IMR-90 (cell line): Measurements from ENCODE around the gene SERPINB1. TPM values are rescaled to one million over a fixed set of nuclear protein-coding genes. Genes with fewer than 3 reads are reported as not detected.

Experiments used
- ATAC-seq: fragments of 200-7000 bp; cut with Tn5 transposase; 2 replicates; pipeline ENCODE4 v1.9.1; 2020; ENCODE audit warnings: low read depth, mild to moderate bottlenecking, moderate library complexity
- BruUV-seq: library from RNA; stranded (reverse); fragments of 400-500 nt; replicated peaks from 2 replicates; lab custom pipeline; 2021; lab: Mats Ljungman, UMichigan
- CTCF ChIA-PET: fragments of 300-600 bp; formaldehyde crosslinking; extraction: SDS; loops from one replicate; lab custom pipeline; 2021; ENCODE audit warnings: antibody characterized with exemption; lab: Yijun Ruan, JAX
- POLR2A ChIA-PET: fragments of 300-600 bp; sonication (Branson Sonifier 250); formaldehyde crosslinking; loops from one replicate; lab custom pipeline; 2022; ENCODE audit warnings: antibody characterized with exemption; ENCODE audit not compliant: unreplicated experiment; lab: Charles Lee
- DNase-seq: peaks from one replicate; pipeline ENCODE4 v3.0.0; 2013
- H2AFZ ChIP-seq: replicated peaks from 2 replicates; pipeline ENCODE3; 2013; ENCODE audit warnings: low read length, mild to moderate bottlenecking; ENCODE audit not compliant: poor library complexity
- H2AK5ac ChIP-seq: 2 replicates; pipeline ENCODE4 v1.6.1; 2013; ENCODE audit warnings: low read depth, low read length, inconsistent platforms
- H2AK9ac ChIP-seq: replicated peaks from 2 replicates; pipeline ENCODE3; 2013; ENCODE audit warnings: mild to moderate bottlenecking, low read depth, low read length, moderate library complexity; ENCODE audit not compliant: poor library complexity
- H2BK120ac ChIP-seq: 2 replicates; pipeline ENCODE4 v1.6.1; 2013; ENCODE audit warnings: low read depth, low read length, inconsistent platforms
- H2BK15ac ChIP-seq: 3 replicates; pipeline ENCODE4 v1.6.1; 2013; ENCODE audit warnings: low read depth, low read length, inconsistent platforms
- H2BK20ac ChIP-seq: 2 replicates; pipeline ENCODE4 v1.6.1; 2013; ENCODE audit warnings: low read depth, mild to moderate bottlenecking, inconsistent platforms, low read length, moderate library complexity
- H2BK5ac ChIP-seq: 2 replicates; pipeline ENCODE4 v1.6.1; 2013; ENCODE audit warnings: mild to moderate bottlenecking, low read depth, low read length, inconsistent platforms; ENCODE audit not compliant: poor library complexity, severe bottlenecking
- H3K14ac ChIP-seq: replicated peaks from 2 replicates; pipeline ENCODE4 v1.6.1; 2013; ENCODE audit warnings: low read depth, low read length, inconsistent platforms
- H3K18ac ChIP-seq: 2 replicates; pipeline ENCODE4 v1.6.1; 2013; ENCODE audit warnings: low read depth, low read length, control low read depth
- H3K23ac ChIP-seq: 2 replicates; pipeline ENCODE4 v1.6.1; 2013; ENCODE audit warnings: low read depth, low read length, inconsistent platforms
- H3K27ac ChIP-seq: 2 replicates; pipeline ENCODE4 v1.5.1; 2013; ENCODE audit warnings: mild to moderate bottlenecking, control low read depth, low read length; ENCODE audit not compliant: insufficient read depth
- H3K27me3 ChIP-seq: 2 replicates; pipeline ENCODE4 v1.6.1; 2013; ENCODE audit warnings: low read length; ENCODE audit not compliant: control insufficient read depth, insufficient read depth
- H3K36me3 ChIP-seq: 2 replicates; pipeline ENCODE4 v1.6.1; 2013; ENCODE audit warnings: low read length, mixed read lengths; ENCODE audit not compliant: control insufficient read depth, insufficient read depth
- H3K4ac ChIP-seq: 2 replicates; pipeline ENCODE4 v1.6.1; 2013; ENCODE audit warnings: low read depth, low read length, inconsistent platforms
- H3K4me1 ChIP-seq: 2 replicates; pipeline ENCODE4 v1.6.1; 2013; ENCODE audit warnings: low read length, mixed read lengths; ENCODE audit not compliant: control insufficient read depth, insufficient read depth
- H3K4me2 ChIP-seq: 2 replicates; pipeline ENCODE4 v1.6.1; 2013; ENCODE audit warnings: low read depth, mild to moderate bottlenecking, control low read depth, low read length, moderate library complexity
- H3K4me3 ChIP-seq: 2 replicates; pipeline ENCODE4 v1.5.1; 2013; ENCODE audit warnings: low read depth, mild to moderate bottlenecking, control low read depth, low read length, moderate library complexity; ENCODE audit not compliant: insufficient read depth
- H3K56ac ChIP-seq: 2 replicates; pipeline ENCODE4 v1.6.1; 2013; ENCODE audit warnings: low read length, inconsistent platforms; ENCODE audit not compliant: insufficient read depth; ENCODE audit errors: extremely low read depth
- H3K79me1 ChIP-seq, 2 experiments: 2 replicates each; pipeline ENCODE4 v1.6.1; 2013; ENCODE audit warnings: low read length in 2 of 2, inconsistent platforms in 1 of 2, low read depth in 1 of 2
- H3K9ac ChIP-seq: 2 replicates; pipeline ENCODE4 v1.6.1; 2013; ENCODE audit warnings: low read depth, low read length, control low read depth
- H3K9me1 ChIP-seq: 2 replicates; pipeline ENCODE4 v1.6.1; 2013; ENCODE audit warnings: low read length, inconsistent platforms; ENCODE audit not compliant: insufficient read depth
- H3K9me3 ChIP-seq: 2 replicates; pipeline ENCODE4 v1.6.1; 2013; ENCODE audit warnings: low read length; ENCODE audit not compliant: control insufficient read depth, insufficient read depth
- H4K20me1 ChIP-seq: 2 replicates; pipeline ENCODE4 v1.6.1; 2013; ENCODE audit warnings: low read length, inconsistent platforms; ENCODE audit not compliant: insufficient read depth
- H4K5ac ChIP-seq: 2 replicates; pipeline ENCODE4 v1.6.1; 2013; ENCODE audit warnings: mild to moderate bottlenecking, low read depth, low read length, control low read depth
- H4K8ac ChIP-seq, 2 experiments: 2 replicates each; pipeline ENCODE4 v1.6.1; 2013; ENCODE audit warnings: low read depth in 2 of 2, low read length in 2 of 2, control low read depth in 1 of 2, inconsistent platforms in 1 of 2
- H4K91ac ChIP-seq: 2 replicates; pipeline ENCODE4 v1.6.1; 2013; ENCODE audit warnings: low read depth, low read length, inconsistent platforms; ENCODE audit not compliant: insufficient read depth
- CEBPB ChIP-seq: IDR thresholded peaks from 2 replicates; pipeline ENCODE4 v1.6.1; 2012; ENCODE audit warnings: low read depth, low read length, improper control_type of control experiment
- ELK1 ChIP-seq: fragments of 150-350 bp; IDR thresholded peaks from 2 replicates; pipeline ENCODE4 v1.6.1; 2016; ENCODE audit warnings: low read depth, mild to moderate bottlenecking, low read length, moderate library complexity, borderline replicate concordance
- FOS ChIP-seq: fragments of 150-350 bp; IDR thresholded peaks from 2 replicates; pipeline ENCODE4 v1.6.1; 2016; ENCODE audit warnings: low read depth, low read length
- MAFK ChIP-seq: IDR thresholded peaks from 2 replicates; pipeline ENCODE4 v1.6.1; 2012; ENCODE audit warnings: low read depth, low read length, improper control_type of control experiment
- MXI1 ChIP-seq: IDR thresholded peaks from 2 replicates; pipeline ENCODE4 v1.6.1; 2012; ENCODE audit warnings: low read depth, mild to moderate bottlenecking, low read length, moderate library complexity, borderline replicate concordance
- NFE2L2 ChIP-seq: fragments of 150-350 bp; IDR thresholded peaks from 2 replicates; pipeline ENCODE4 v1.6.1; 2016; ENCODE audit warnings: low read depth, mild to moderate bottlenecking, low read length
- RAD21 ChIP-seq: IDR thresholded peaks from 2 replicates; pipeline ENCODE4 v1.6.1; 2012; ENCODE audit warnings: low read length, improper control_type of control experiment
- RFX5 ChIP-seq: IDR thresholded peaks from 2 replicates; pipeline ENCODE4 v1.8.0; 2012; ENCODE audit warnings: low read depth, mild to moderate bottlenecking, low read length, moderate library complexity
- SMC3 ChIP-seq: fragments of 150-350 bp; IDR thresholded peaks from 2 replicates; pipeline ENCODE4 v1.6.1; 2016; ENCODE audit warnings: low read depth, mild to moderate bottlenecking, antibody characterized with exemption, low read length, moderate library complexity
- WGBS, 2 experiments: methylation state at CpG; one replicate each; pipeline versions ENCODE4 v1.1.5 to v1.1.7; 2013; ENCODE audit warnings: missing lambda C conversion rate in 2 of 2; ENCODE audit not compliant: insufficient read length in 1 of 2; ENCODE audit errors: extremely low coverage in 2 of 2; 5-methylcytosine and 5-hydroxymethylcytosine counted together
- dilution Hi-C: fragments of 300-500 bp; cut with HindIII; formaldehyde crosslinking; loops from one replicate; pipeline ENCODE4 v1.14.3; 2018; ENCODE audit warnings: low sequenced_read_pairs; ENCODE audit not compliant: unreplicated experiment
- in situ Hi-C: fragments of 300-500 bp; cut with MboI; formaldehyde crosslinking; loops from 3 replicates; pipeline ENCODE4 v1.14.3; 2019; ENCODE audit warnings: low sequenced_read_pairs, inconsistent platforms, mixed read lengths
- intact Hi-C: fragments of 100-400 bp; cut with micrococcal nuclease; formaldehyde crosslinking; loops from 2 replicates; pipeline ENCODE4 v1.10.0; 2022
- polyA plus RNA-seq, 3 experiments: library from polyadenylated mRNA; depleted of rRNA; stranded (reverse); fragments of >200 nt; gene quantifications; 2 replicates each; pipeline ENCODE4 v1.2.3, GENCODE V29; 2012; ENCODE audit warnings: low replicate concordance in 1 of 3
- total RNA-seq: library from RNA; depleted of rRNA; stranded (reverse); fragments of >200 nt; gene quantifications from 2 replicates; pipeline ENCODE4 v1.2.3, GENCODE V29; 2012

The SERPINB1 gene
- total and polyA plus RNA-seq, 2 of the 4 experiments (the other 2 are of a cell fraction), result 6.1 to 9.1 TPM

DNA sequence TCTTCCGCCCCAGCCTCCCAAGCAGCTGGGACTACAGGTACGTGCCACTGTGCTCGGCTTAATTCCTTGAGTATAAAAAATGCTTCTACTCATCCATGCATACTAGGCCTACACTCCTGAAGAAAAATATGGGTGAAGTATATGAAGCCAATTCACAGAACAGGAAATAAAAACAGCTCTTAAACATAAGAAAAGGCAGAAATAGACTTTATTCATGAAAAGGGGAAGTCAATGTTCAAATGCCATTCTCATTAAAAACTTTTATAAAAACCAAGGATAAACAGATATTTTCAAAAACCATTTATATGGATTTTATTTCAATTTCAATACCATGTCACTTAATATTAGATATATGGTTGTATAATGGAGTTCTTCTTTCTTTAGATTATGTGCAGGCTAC lies 43.1 kb upstream of the SERPINB1 start:
- BruUV-seq, result no TSS peak
- no peak overlapping the region for H4K91ac ChIP-seq
- H3K23ac ChIP-seq, result no peak overlapping the region
- H2AFZ ChIP-seq, result no peak overlapping the region
- no peak overlapping the region for H2BK15ac ChIP-seq
- H3K27ac ChIP-seq, result no peak overlapping the region
- TF ChIP-seq SMC3 (no peak), CEBPB (no peak), RFX5 (no peak), FOS (no peak), RAD21 (no peak), ELK1 (no peak), NFE2L2 (no peak), MXI1 (no peak), MAFK (no peak)
- H3K79me1 ChIP-seq, result no peaks in the 10 kb centered on the region
- H2AK9ac ChIP-seq, result no peak overlapping the region
- H3K14ac ChIP-seq, result no peak overlapping the region
- in situ Hi-C loops, result no loop called here
- H3K4me2 ChIP-seq, result no peak overlapping the region
- dilution Hi-C loops, result no loop called here
- no peak for ATAC-seq
- no peak overlapping the region for H2AK5ac ChIP-seq
- CTCF ChIA-PET, result no interaction called here
- no peak overlapping the region for H4K5ac ChIP-seq
- H3K9me1 ChIP-seq, result peaks cover 3% of the 10 kb centered on the region; the same call in 1 of the 2 replicates
- H3K9ac ChIP-seq, result no peak overlapping the region
- no peak overlapping the region for H4K8ac ChIP-seq
- no peak overlapping the region for H3K56ac ChIP-seq
- no peak overlapping the region for H3K4ac ChIP-seq
- WGBS, 2 experiments, result no CpG with 5 or more reads among the region's 3 CpGs
- H2BK20ac ChIP-seq, result no peak overlapping the region
- no peak overlapping the region for H2BK120ac ChIP-seq
- POLR2A ChIA-PET, result no interaction called here
- intact Hi-C loops, result no loop called here
- no peaks in the 10 kb centered on the region for H3K4me1 ChIP-seq
- H3K36me3 ChIP-seq, result peaks cover 2% of the 10 kb centered on the region
- H3K9me3 ChIP-seq, result no peaks in the 10 kb centered on the region
- DNase-seq, result no peak
- no peak overlapping the region for H2BK5ac ChIP-seq
- H4K20me1 ChIP-seq, result no peaks in the 10 kb centered on the region
- no peak overlapping the region for H3K4me3 ChIP-seq
- H3K18ac ChIP-seq, result no peak overlapping the region
- H3K27me3 ChIP-seq, result no peaks in the 10 kb centered on the region
